HG03521 (cell line): Measurements from ENCODE around the gene RAB44.

Source experiments
- ATAC-seq: cut with Tn5 transposase; IDR thresholded peaks from one replicate; pipeline ENCODE4 v1.9.1; 2021; ENCODE audit warnings: mild to moderate bottlenecking, moderate library complexity; ENCODE audit not compliant: unreplicated experiment

RAB44 gene

GRCh38 chr6:36769676-36770499, 72.3 kb downstream of the RAB44 start:
- ATAC-seq: no peak

GRCh38 chr6:36771145-36771544, 73.5 kb downstream of the RAB44 start:
- no peak for ATAC-seq

- no peak for ATAC-seq
These were observed 74.8 kb downstream of the RAB44 start for GRCh38 chr6:36772397-36772796.

- ATAC-seq: no peak
These were observed 76.7 kb downstream of the RAB44 start for GRCh38 chr6:36774331-36774730.

- ATAC-seq: no peak
These were observed 78.5 kb downstream of the RAB44 start for GRCh38 chr6:36776167-36776566.

- no peak for ATAC-seq
These were observed 80.2 kb downstream of the RAB44 start for GRCh38 chr6:36777801-36778200.

GRCh38 chr6:36779227-36779626, 81.6 kb downstream of the RAB44 start:
- no peak for ATAC-seq

GRCh38 chr6:36780442-36781177, 83.0 kb downstream of the RAB44 start:
- no peak for ATAC-seq

- ATAC-seq: no peak
These were observed 84.0 kb downstream of the RAB44 start for GRCh38 chr6:36781669-36782068.
